HG03064 (cell line): ENCODE results near the gene GSTM4.

Experiments
- ATAC-seq: cut with Tn5 transposase; IDR thresholded peaks from one replicate; pipeline ENCODE4 v1.9.1; 2021; ENCODE audit warnings: low read depth; ENCODE audit not compliant: unreplicated experiment

Gene GSTM4

DNA sequence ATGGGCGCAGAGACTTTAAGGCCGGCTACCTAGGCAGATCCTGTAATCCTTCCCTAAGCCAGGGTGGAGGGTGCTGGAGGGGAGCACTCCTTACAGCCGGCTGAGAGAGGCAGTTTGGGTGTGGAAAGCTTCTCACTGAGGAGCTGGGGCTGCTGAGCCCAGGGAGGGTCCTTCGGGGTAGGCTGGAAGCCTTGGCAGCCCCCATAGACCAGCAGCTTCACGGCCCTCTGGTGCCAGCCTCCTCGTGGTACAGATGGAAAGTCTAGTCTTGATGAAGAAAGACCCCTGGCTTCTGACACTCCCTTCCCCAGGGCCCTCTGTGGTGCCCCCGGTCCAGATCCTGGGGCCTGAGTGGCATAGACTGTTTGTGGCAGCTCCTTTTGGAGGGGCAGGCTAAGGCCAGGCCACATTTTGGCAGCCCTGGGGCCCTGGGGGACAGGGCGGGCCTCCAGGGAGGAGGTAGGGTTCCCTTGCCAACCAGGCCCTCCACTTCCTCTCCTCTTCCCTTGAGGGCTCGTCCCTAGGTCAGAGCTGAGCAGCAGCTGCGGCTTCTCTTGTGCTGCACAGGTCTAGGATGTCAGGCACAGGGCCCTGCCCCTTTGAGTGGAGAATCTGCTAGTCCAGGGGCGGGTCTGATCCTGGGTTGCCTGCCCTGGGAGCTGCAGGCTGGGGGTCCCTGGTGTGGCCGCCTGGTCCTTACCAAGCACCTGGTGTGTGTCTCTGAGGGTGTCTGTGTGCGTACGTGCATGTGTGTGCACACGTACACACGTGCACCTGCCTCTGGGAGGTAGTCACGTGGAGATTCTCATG, 31.5 kb upstream of the GSTM4 start:
- ATAC-seq: no peak

DNA sequence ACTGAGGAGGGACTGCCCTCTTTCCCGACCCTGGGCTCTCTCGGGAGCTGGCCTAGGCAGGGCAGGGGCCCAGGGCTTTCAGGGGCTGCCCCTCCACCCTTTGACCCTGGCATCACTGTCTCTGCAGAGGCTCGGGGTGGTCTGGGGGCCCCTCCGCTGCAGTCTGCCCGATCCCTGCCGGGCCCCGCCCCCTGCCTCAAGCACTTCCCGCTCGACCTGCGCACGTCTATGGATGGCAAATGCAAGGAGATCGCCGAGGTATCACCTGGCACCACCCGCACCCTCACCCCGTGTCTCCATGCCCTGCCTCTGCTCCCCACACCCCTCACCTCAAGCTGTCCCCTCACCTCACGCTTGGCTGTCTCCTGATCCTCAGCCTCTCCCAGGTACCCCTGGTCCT, 30.7 kb upstream of the GSTM4 start:
- no peak for ATAC-seq

DNA sequence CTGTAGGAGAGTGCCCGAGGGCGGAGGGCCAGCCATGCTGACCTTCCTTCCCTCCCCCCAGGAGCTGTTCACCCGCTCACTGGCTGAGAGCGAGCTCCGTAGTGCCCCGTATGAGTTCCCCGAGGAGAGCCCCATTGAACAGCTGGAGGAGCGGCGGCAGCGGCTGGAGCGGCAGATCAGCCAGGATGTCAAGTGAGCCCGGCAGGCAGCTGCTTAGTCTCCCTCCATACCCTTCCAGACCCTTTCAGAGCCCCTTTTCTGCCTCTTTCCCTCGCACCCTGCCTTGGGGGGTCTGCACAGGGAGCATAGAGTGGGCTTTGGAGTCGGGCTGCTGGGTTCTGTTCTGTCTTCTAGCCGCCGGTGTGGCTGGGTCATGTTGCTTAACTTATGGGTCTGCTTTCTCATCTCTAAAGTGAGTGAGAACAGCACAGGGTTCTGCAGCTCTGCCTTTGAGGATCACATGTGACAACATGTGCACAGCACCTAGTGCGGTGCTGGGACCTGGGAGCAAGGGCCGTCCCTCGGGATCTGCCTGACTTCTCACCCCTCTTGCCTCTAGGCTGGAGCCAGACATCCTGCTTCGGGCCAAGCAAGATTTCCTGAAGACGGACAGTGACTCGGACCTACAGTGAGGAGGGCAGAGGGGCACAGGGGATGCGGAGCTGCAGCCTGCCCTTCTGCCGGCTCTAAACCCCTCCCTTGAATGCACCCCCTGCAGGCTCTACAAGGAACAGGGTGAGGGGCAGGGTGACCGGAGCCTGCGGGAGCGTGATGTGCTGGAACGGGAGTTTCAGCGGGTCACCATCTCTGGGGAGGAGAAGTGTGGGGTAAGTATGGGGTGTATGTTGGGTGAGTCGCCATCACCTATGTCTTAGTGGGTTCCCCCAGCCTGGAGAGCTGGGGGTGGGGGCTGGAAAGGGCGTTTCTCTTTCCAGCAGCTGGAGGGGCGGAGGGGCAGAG, 30.0 kb upstream of the GSTM4 start:
- ATAC-seq: no peak

DNA sequence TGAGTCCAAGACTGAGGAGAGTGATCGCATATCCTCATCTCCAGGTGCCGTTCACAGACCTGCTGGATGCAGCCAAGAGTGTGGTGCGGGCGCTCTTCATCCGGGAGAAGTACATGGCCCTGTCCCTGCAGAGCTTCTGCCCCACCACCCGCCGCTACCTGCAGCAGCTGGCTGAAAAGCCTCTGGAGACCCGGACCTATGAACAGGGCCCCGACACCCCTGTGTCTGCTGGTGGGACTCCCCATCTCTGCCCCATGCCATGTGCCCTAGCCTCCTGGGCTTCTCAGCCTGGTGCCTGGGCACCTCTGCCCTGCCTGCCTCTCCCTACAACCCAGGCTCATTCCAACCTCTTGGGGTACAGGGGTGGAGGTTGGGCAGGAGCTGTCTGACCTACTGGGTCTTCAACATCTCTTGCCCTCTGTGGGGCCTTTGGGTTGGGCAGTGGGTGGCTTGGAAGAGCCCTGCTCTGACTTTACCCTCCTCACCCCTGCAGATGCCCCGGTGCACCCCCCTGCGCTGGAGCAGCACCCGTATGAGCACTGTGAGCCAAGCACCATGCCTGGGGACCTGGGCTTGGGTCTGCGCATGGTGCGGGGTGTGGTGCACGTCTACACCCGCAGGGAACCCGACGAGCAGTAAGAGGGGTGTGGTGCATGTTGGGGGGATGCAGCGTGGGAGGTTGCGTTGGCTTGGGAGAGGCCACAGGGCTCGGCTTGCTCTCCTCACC, 29.1 kb upstream of the GSTM4 start:
- no peak for ATAC-seq

DNA sequence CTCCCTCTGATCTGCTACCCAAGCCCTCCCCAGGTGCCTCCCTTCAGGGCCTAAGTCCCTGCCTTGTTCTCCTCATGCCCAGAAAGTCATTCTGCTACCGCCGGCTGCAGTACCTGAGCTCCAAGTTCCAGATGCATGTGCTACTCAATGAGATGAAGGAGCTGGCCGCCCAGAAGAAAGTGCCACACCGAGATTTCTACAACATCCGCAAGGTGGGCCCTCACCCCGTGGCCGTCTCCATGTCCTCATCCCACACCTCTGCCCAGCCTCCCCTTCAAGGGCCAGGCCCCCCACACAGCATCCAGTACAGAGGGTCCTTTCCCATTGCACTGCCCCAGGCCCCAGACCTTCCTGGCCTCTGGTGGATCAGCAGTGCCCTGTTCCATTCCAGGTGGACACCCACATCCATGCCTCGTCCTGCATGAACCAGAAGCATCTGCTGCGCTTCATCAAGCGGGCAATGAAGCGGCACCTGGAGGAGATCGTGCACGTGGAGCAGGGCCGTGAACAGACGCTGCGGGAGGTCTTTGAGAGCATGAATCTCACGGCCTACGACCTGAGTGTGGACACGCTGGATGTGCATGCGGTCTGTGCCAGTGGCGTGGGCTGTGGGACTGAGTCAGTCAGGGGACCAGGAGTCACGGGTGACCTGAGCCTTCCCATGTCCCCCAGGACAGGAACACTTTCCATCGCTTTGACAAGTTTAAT, 28.1 kb upstream of the GSTM4 start:
- ATAC-seq: no peak

DNA sequence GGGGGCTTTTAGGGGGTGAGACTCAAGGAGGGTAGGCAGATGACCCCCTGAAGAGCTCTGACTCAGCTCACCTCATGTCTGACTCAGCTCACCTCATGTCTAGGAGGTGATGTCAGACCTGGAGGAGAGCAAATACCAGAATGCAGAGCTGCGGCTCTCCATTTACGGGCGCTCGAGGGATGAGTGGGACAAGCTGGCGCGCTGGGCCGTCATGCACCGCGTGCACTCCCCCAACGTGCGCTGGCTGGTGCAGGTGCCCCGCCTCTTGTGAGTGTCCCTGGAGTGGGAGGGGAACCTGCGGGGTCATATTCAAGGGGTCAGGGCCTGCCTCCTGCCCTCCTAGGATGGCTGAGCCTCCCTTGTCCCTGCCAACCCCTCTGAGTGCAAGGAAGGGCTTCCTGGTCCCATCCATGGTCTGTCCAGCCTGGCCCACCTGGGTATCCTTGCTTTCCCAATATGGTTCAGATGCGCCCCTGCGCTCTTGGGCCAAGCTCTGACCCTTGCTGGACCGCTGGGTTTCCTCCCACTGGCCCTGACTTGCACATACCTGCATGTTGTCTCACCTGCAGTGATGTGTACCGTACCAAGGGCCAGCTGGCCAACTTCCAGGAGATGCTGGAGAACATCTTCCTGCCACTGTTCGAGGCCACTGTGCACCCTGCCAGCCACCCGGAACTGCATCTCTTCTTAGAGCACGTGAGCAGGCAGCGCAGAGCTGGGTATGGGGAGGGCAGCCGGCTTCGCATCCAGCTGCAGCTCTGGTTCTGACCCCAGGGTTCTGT, 27.2 kb upstream of the GSTM4 start:
- ATAC-seq: no peak

DNA sequence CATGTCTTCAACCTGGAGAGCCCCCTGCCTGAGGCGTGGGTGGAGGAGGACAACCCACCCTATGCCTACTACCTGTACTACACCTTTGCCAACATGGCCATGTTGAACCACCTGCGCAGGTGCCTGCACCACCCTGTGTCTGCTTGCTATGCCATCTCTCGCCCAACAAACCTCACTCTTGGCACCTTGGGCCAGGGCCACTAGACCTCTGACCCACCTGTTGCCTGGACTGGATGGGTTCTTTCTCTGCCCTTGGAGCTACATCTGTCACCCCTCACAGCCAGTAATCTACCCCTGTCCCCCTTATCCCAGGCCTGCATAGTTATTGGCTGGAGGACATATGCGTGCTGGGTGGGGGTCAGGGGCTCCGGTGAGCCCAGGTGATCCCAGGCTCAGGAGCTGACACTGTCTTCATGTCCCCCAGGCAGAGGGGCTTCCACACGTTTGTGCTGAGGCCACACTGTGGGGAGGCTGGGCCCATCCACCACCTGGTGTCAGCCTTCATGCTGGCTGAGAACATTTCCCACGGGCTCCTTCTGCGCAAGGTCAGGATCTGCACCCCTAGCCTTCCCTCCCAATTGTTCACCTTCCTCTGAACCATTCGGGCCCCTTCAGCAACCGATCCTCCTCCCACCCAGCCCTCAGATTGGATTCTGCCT, 26.4 kb upstream of the GSTM4 start:
- ATAC-seq: no peak

DNA sequence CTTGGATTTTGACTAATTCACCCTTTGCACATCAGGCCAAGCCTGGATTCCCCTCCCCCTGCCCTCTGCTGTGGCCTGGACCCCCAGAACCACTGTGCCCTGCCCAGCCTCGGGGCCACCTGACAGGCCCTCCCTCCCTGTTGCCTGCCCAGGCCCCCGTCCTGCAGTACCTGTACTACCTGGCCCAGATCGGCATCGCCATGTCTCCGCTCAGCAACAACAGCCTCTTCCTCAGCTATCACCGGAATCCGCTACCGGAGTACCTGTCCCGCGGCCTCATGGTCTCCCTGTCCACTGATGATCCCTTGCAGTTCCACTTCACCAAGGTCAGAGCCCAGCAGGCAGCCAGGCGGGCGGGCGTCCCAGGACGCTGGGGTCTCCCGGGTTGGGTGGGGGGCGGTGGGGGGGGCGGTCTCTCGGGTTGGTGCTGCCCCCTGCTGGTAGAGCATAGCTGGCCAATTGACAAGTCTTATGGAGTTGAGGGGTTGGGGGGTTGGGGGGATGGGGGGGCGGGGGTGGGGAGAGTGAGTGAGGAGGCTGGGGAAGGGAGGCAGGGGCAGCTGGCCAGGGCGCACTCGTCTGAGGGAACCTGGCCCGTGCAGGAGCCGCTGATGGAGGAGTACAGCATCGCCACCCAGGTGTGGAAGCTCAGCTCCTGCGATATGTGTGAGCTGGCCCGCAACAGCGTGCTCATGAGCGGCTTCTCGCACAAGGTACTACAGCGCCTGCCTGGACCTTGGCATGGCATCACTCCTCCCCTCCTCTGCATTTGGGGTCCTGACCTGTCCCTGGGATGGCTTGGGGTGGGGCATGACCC, 25.6 kb upstream of the GSTM4 start:
- no peak for ATAC-seq

DNA sequence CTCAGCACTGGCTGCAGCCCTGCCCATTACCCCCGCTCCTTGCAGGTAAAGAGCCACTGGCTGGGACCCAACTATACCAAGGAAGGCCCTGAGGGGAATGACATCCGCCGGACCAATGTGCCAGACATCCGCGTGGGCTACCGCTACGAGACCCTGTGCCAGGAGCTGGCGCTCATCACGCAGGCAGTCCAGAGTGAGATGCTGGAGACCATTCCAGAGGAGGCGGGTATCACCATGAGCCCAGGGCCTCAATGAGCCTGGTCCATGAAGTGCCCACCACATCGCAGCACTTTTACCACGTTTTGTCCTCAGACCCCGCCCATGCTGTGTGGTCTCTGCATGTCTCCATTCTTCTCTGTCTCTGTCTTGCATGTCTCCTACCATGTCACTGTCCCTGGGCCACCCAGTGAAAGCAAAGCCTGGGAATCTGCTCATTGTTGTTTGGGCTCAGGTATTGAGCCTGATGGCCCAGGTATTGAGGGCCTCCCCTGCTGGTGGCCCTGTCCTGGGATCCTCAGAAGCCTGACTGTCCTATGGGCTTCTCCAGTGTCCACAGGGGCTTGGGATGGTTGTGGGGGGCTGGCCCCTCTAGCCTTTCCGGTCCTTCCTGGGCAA, 24.9 kb upstream of the GSTM4 start:
- no peak for ATAC-seq

DNA sequence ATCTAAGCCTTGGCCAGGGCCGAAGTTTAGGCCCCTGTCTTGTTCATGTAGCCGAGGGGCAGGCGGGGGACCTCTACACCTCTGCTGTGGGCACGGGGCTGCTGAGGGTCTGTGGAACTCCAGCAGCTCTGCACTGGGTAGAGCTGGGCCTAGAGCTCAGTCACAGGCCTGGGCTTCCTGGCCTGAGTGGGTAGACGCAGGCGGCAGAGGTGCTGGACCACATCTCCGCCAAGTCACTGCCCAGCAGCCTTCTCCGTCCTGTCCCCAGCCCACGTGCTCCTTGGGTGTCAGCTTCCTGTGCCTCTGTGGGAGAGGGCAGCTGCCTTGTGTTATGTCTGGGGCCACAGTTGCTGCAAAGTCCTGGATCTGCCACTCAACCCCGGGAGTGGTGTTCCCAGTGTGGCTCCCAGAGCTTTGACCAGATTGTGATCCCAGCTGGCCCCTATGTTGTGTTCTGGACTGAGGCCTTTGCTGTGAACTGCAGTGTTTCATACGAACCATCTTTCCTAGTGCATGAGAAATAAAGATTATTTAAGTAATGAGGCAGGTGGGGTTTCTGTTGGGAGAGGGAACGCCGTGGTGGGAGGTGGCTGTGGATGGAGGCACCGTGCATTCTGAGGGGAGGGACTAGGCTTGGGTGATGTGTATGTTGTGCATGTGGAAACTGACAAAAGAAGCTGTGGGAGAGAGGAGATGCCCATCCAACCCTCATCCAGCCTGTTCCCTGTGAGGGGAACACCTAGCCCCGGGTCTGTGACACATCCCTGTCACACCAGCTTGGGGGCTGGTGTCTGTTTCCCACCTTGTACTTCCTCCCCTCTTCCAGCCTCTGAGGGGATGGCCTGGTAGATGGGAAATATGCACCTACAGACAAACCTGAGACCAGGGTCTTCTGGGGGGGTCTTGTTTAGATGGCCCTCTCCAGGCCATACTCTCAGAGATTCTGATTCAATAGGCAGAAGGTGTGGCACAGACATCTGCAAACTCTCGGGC, 24.1 kb upstream of the GSTM4 start:
- no peak for ATAC-seq

DNA sequence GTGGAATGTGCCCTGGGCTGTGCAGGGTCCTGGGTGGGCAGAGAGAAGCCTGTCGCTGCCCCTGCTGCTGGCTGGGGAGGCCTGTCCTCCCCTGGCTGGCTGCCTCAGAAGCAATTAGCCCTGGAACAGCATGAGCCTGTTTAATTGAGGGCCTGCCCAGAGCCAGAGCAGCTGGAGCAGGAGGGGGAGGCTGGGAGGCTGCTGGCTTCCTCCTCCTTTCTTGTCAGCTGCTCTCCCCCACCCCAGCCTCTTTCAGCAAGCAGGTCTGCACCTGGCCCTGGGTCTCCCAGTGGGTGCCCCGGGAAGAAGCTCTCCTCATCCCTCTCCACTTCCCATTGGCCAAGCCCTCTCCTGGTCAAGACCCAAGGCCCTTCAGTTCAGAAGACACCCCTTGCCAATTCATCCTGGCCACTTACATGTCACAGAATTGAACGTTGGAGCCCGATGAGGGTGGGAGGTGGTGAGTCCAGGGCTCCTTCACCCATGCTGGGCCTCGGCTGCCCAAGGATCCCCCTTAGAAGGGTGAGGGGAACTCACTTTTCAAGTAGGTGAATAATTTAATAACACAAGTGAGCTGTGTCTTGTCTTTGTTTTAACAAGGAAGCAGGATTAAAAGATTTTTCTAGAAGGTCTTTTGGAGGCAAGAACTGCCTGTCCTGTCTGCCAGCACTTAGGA, 23.1 kb upstream of the GSTM4 start:
- no peak for ATAC-seq

DNA sequence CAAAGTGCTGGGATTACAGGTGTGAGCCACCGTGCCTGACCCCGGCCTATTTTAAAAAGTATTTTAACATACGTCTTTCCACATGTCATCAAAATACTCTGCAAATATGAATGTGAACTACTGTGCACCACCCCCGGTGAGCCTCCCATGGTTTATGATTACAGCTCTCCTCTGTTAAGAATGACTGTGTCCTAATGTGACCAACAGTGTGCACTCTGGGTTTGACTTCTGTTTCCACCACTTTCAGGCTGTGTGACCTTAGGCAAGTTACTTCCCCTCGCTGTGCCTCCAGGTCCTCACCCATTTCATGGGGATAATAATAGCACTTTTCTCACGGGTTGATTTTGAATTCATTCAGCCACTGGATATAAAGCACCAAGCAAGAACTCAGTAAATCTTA, 21.6 kb upstream of the GSTM4 start:
- ATAC-seq: no peak

DNA sequence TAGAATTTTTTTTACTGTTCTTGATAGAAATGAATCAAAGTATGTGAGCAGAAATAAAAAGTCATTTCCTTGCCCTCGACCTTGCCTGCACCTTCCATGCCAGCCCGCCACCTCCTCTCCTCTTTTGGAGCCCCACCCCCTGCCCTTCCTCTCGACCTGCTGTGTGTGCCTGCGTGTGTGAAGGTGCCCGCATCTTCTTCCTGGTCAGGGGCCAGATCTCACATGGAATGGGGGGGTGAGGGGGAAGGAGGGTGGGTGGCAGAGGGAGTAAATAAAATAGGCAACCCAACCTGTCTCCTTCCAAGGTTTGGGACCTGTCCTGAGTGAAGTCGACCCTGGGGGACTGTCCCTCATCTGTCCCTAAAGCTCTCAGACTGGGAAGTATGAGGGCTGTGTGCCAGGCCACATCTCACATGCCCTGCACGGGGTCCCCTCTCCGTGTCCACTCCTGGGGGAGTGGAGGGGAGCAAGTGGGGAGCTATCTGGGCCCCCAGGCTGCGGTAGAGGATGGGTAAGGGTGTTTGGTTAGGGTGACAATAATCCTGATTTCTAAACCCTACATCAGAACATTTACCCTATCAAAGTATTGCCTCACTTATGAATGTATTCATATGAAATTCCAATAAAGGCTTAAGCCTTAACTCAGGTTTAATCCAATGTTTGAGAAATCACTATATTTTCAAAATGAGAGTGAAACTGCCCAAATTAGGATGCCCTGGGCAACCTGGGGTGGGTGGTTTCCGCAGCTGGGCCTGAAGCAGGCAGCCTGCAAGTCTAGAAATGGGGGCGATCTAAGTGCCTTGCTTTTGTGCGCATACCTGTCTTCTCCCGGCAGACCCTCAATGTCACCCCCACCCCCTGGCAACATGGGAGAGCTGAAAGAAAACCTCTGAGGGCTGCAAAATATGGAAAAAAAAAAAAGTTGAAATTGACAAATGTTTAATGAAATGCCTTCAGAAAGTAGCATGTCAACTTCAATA, 20.8 kb upstream of the GSTM4 start:
- ATAC-seq: no peak

DNA sequence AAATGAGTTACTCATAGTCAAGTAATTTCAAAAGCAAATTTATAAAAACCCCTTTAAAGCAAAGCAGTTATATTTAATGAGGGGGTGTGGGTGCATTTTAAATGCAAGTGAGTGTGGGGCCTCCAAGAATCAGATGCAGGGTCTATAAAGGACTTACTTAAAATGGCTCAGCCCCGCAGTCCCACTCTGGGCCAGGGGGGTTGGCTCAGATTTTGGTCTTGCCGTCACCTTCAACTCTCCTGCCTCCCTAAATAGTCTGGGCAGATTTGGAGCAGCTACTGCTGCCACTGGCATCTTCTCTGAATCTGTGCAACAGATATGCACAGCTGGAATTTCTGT, 20.1 kb upstream of the GSTM4 start:
- ATAC-seq: no peak
